CD4-positive, alpha-beta T cell (primary cell): ENCODE results near the gene PRAMEF11. TPM values are rescaled to one million over a fixed set of nuclear protein-coding genes. Genes with fewer than 3 reads are reported as not detected.
"Not testable (repeated sequence)": the region's sequence is repeated elsewhere in the genome, so short reads cannot be mapped to it uniquely, and the experiment has no call there.

Experiments used
- ATAC-seq: fragments of 200-7000 bp; cut with Tn5 transposase; one replicate; pipeline ENCODE4 v1.10.0; 2022; ENCODE audit warnings: mild to moderate bottlenecking; ENCODE audit not compliant: poor library complexity
- CTCF ChIA-PET: fragments of 350-600 bp; sonication (Branson Sonifier 250); formaldehyde crosslinking; loops from one replicate; lab custom pipeline; 2021; ENCODE audit warnings: antibody characterized with exemption, inconsistent platforms; lab: Charles Lee
- POLR2A ChIA-PET: fragments of 350-600 bp; sonication (Branson Sonifier 250); formaldehyde crosslinking; loops from one replicate; lab custom pipeline; 2021; ENCODE audit warnings: antibody characterized with exemption, inconsistent platforms; lab: Charles Lee
- DNase-seq, 14 experiments: peaks; one replicate each; pipeline ENCODE4 v3.0.0-alpha.2; 2013 to 2020; ENCODE audit warnings: mixed read lengths in 2 of 14
- H3K27ac ChIP-seq, 2 donors: one replicate each; pipeline versions ENCODE4 v1.5.1 to v1.7.0; 2013; ENCODE audit warnings: low read length in 2 of 2, low read depth in 1 of 2, mild to moderate bottlenecking in 1 of 2
- H3K27me3 ChIP-seq, 2 experiments: 1 replicate in 1 of 2; 2 replicates in 1 of 2; pipeline versions ENCODE4 v1.6.1 to v1.7.0; 2013; ENCODE audit warnings: low read length in 2 of 2, control low read depth in 1 of 2, mild to moderate bottlenecking in 1 of 2, moderate library complexity in 1 of 2; ENCODE audit not compliant: insufficient read depth in 2 of 2, control insufficient read depth in 1 of 2
- H3K36me3 ChIP-seq: one replicate; pipeline ENCODE4 v1.6.1; 2013; ENCODE audit warnings: low read length, control low read depth; ENCODE audit not compliant: insufficient read depth
- H3K4me1 ChIP-seq: one replicate; pipeline ENCODE4 v1.6.1; 2013; ENCODE audit warnings: low read length, control low read depth; ENCODE audit not compliant: insufficient read depth
- H3K4me3 ChIP-seq: one replicate; pipeline ENCODE4 v1.5.1; 2013; ENCODE audit warnings: mild to moderate bottlenecking, low read length, moderate library complexity
- H3K9me3 ChIP-seq, 2 experiments: 1 replicate in 1 of 2; 2 replicates in 1 of 2; pipeline versions ENCODE4 v1.6.1 to v1.7.0; 2013; ENCODE audit warnings: low read length in 2 of 2, mild to moderate bottlenecking in 2 of 2, control low read depth in 1 of 2, moderate library complexity in 1 of 2; ENCODE audit not compliant: control insufficient read depth in 1 of 2, insufficient read depth in 1 of 2
- H3K27ac Mint-ChIP-seq: one replicate; pipeline ENCODE4 v1.8.0; 2020; ENCODE audit warnings: mixed read lengths
- H3K27me3 Mint-ChIP-seq: one replicate; pipeline ENCODE4 v1.8.0; 2021; ENCODE audit warnings: mixed read lengths
- H3K36me3 Mint-ChIP-seq: one replicate; pipeline ENCODE4 v1.8.0; 2021; ENCODE audit warnings: low read depth, mixed read lengths
- H3K4me1 Mint-ChIP-seq: one replicate; pipeline ENCODE4 v1.8.0; 2021; ENCODE audit warnings: low read depth, mixed read lengths
- H3K4me3 Mint-ChIP-seq: one replicate; pipeline ENCODE4 v1.8.0; 2020; ENCODE audit warnings: mild to moderate bottlenecking, mixed read lengths
- H3K9me3 Mint-ChIP-seq: one replicate; pipeline ENCODE4 v1.8.0; 2020; ENCODE audit warnings: mixed read lengths
- CTCF ChIP-seq: fragments of 200-600 bp; IDR thresholded peaks from one replicate; pipeline ENCODE4 v1.8.0; 2022; ENCODE audit warnings: antibody characterized with exemption, mild to moderate bottlenecking
- intact Hi-C, 2 experiments: fragments of 100-400 bp; cut with DNase I in 1 of 2; cut with micrococcal nuclease in 1 of 2; formaldehyde crosslinking; loops; one replicate each; pipeline versions ENCODE4 v1.15.1 to v1.9.0; 2023 to 2025; cut with DNase I, micrococcal nuclease
- total RNA-seq, 174 experiments: library from RNA in 2 of 174; stranded (reverse) in 2 of 174; gene quantifications; one replicate each; pipeline ENCODE4 v1.2.3 and lab custom pipeline; 2021 to 2026

PRAMEF11 gene
- total RNA-seq, 2 experiments from 2014 or later, result not detected

- H3K27ac Mint-ChIP-seq, H3K4me3 ChIP-seq, H3K9me3 ChIP-seq, H3K9me3 Mint-ChIP-seq, POLR2A ChIA-PET, H3K4me1 ChIP-seq, CTCF ChIA-PET, H3K4me3 Mint-ChIP-seq, H3K36me3 Mint-ChIP-seq, intact Hi-C loops, H3K4me1 Mint-ChIP-seq, ATAC-seq, H3K36me3 ChIP-seq, H3K27me3 ChIP-seq, DNase-seq, H3K27ac ChIP-seq: not testable (repeated sequence)
- H3K27me3 Mint-ChIP-seq, result peaks cover 21% of the 10 kb centered on the region
Observed at GRCh38 chr1:12833251-12833650, 2.0 kb upstream of the PRAMEF11 start.

- ATAC-seq, H3K27ac ChIP-seq, H3K4me3 ChIP-seq, H3K4me1 Mint-ChIP-seq, H3K4me3 Mint-ChIP-seq, POLR2A ChIA-PET, H3K9me3 ChIP-seq, CTCF ChIA-PET, intact Hi-C loops, H3K36me3 ChIP-seq, H3K27ac Mint-ChIP-seq, H3K9me3 Mint-ChIP-seq, DNase-seq, H3K36me3 Mint-ChIP-seq, H3K4me1 ChIP-seq, H3K27me3 ChIP-seq: not testable (repeated sequence)
- H3K27me3 Mint-ChIP-seq, result peaks cover 26% of the 10 kb centered on the region
Observed at GRCh38 chr1:12819061-12819460, 12.1 kb downstream of the PRAMEF11 start.

- Histone ChIP-seq H3K27me3 (peaks cover 2 to 10% of the 10 kb centered on the region in 2 experiments), H3K36me3 (no peaks in the 10 kb centered on the region), H3K4me1 (no peaks in the 10 kb centered on the region), H3K9me3 (peaks cover 0 to 5% of the 10 kb centered on the region in 2 experiments), H3K27ac (no peak overlapping the region), H3K4me3 (no peak overlapping the region)
- no peak for TF ChIP-seq CTCF
- intact Hi-C loops, result no loop called here
- H3K27me3 Mint-ChIP-seq, result peaks cover 34% of the 10 kb centered on the region
- H3K36me3 Mint-ChIP-seq, result no peaks in the 10 kb centered on the region
- ATAC-seq, result no peak
- no peak overlapping the region for H3K27ac Mint-ChIP-seq
- peaks cover 1% of the 10 kb centered on the region for H3K9me3 Mint-ChIP-seq
- no peak overlapping the region for H3K4me3 Mint-ChIP-seq
- ChIA-PET POLR2A (no interaction called here), CTCF (no interaction called here)
- DNase-seq, result no peak
- no peaks in the 10 kb centered on the region for H3K4me1 Mint-ChIP-seq
Observed at GRCh38 chr1:12811409-12811784, 19.8 kb downstream of the PRAMEF11 start.

GRCh38 chr1:12810691-12811408 is 20.4 kb downstream of the PRAMEF11 start:
- ChIA-PET CTCF (no interaction called here), POLR2A (no interaction called here)
- H3K4me3 ChIP-seq, result no peak overlapping the region
- peaks cover 0 to 5% of the 10 kb centered on the region in 2 experiments for H3K9me3 ChIP-seq
- H3K27me3 Mint-ChIP-seq, result peaks cover 34% of the 10 kb centered on the region
- H3K4me1 ChIP-seq, result no peaks in the 10 kb centered on the region
- H3K4me3 Mint-ChIP-seq, result no peak overlapping the region
- H3K27ac ChIP-seq, result no peak overlapping the region
- TF ChIP-seq CTCF, result no peak
- no peaks in the 10 kb centered on the region for H3K36me3 ChIP-seq
- no peaks in the 10 kb centered on the region for H3K36me3 Mint-ChIP-seq
- H3K27me3 ChIP-seq, result peaks cover 2 to 10% of the 10 kb centered on the region in 2 experiments
- H3K4me1 Mint-ChIP-seq, result no peaks in the 10 kb centered on the region
- intact Hi-C loops, result no loop called here
- DNase-seq, result no peak
- H3K27ac Mint-ChIP-seq, result no peak overlapping the region
- no peak for ATAC-seq
- H3K9me3 Mint-ChIP-seq, result peaks cover 1% of the 10 kb centered on the region
